Progenitor cell of endocrine pancreas (in vitro differentiated cells): Measurements from ENCODE around the gene PARVB. TPM values are rescaled to one million over a fixed set of nuclear protein-coding genes. Genes with fewer than 3 reads are reported as not detected.

Experiments used
- DNase-seq: peaks from one replicate; pipeline ENCODE4 v3.0.0; 2021; ENCODE audit warnings: low spot score; ENCODE audit not compliant: unreplicated experiment
- H3K27ac Mint-ChIP-seq: 2 replicates; pipeline ENCODE4 v1.8.0; 2021; ENCODE audit warnings: mild to moderate bottlenecking, moderate library complexity, mixed read lengths
- H3K27me3 Mint-ChIP-seq: 2 replicates; pipeline ENCODE4 v1.8.0; 2021; ENCODE audit warnings: mixed read lengths
- H3K36me3 Mint-ChIP-seq: 2 replicates; pipeline ENCODE4 v1.8.0; 2022; ENCODE audit warnings: mixed read lengths; ENCODE audit not compliant: insufficient read depth
- H3K4me1 Mint-ChIP-seq: 2 replicates; pipeline ENCODE4 v1.8.0; 2021; ENCODE audit warnings: low read depth, mixed read lengths
- H3K4me3 Mint-ChIP-seq: 2 replicates; pipeline ENCODE4 v1.8.0; 2021; ENCODE audit warnings: low read depth, mild to moderate bottlenecking, moderate library complexity, mixed read lengths
- H3K9me3 Mint-ChIP-seq: 2 replicates; pipeline ENCODE4 v1.8.0; 2021; ENCODE audit warnings: low read depth, mixed read lengths
- CTCF ChIP-seq: fragments of 200-600 bp; sonication (generic); IDR thresholded peaks from one replicate; pipeline ENCODE4 v1.5.0; 2021; ENCODE audit warnings: antibody characterized with exemption, mild to moderate bottlenecking; ENCODE audit not compliant: unreplicated experiment
- total RNA-seq: library from RNA; stranded (reverse); gene quantifications from 2 replicates; pipeline ENCODE4 v1.2.1, GENCODE V29; 2021

PARVB gene
- total RNA-seq, 1 donor from 2014 or later: 11.8 TPM

- Mint-ChIP-seq H3K36me3 (no peaks in the 10 kb centered on the region), H3K4me1 (no peaks in the 10 kb centered on the region), H3K27ac (peak within 1 kb of the TSS; percentile 7), H3K4me3 (no peak within 1 kb of the TSS), H3K9me3 (no peaks in the 10 kb centered on the region), H3K27me3 (peaks cover 28% of the 10 kb centered on the region)
- DNase-seq: no peak
- no peak for TF ChIP-seq CTCF
Measured at GRCh38 chr22:44180706-44181032, 156.6 kb downstream of the PARVB start, which contains the start of gene PARVG. Gene PARVG, plus strand, starts transcription at chr22:44180925. Its CDS starts 2,405 bp downstream, at chr22:44183330.

GRCh38 chr22:44181033-44181911, 157.2 kb downstream of the PARVB start:
- Mint-ChIP-seq H3K27ac (peak overlapping the region; percentile 7), H3K4me1 (no peaks in the 10 kb centered on the region), H3K4me3 (no peak overlapping the region), H3K27me3 (peaks cover 28% of the 10 kb centered on the region), H3K9me3 (no peaks in the 10 kb centered on the region), H3K36me3 (no peaks in the 10 kb centered on the region)
- no peak for TF ChIP-seq CTCF
- no peak for DNase-seq

DNA sequence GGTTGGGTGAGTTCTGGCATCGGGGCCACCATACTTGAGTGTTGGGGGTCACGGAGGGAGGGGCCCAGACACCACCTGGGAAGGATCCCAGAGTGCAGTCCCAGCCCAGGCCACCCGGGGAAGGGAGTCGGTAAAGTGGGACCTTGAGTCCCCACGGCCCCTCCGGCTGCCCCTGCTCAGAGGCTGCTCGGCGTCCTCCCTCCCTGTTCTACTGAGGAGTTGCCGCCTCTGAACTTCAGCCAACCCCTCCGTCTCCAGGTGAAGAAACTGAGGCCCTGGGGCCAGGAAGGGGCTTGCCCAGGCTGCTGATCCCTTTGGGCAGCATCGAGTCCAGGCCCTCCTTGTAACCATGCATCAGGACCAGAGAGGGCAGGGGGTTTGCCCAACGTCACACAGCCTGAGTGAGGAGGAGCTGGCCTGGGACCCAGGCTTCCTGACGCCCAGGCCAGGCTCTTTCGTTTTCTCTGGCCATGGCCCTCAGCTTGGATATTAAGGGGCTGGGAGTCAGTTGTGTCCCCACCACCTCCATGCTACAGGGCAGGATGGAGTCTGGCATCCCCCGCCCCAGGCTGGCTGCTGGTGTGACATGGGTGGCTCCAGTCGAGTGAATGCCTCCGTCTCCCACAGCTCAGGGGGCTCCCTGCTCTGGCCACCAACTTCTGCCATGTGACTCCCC, 157.9 kb downstream of the PARVB start:
- no peaks in the 10 kb centered on the region for H3K9me3 Mint-ChIP-seq
- no peak overlapping the region for H3K27ac Mint-ChIP-seq
- no peaks in the 10 kb centered on the region for H3K4me1 Mint-ChIP-seq
- no peak overlapping the region for H3K4me3 Mint-ChIP-seq
- peaks cover 28% of the 10 kb centered on the region for H3K27me3 Mint-ChIP-seq
- no peaks in the 10 kb centered on the region for H3K36me3 Mint-ChIP-seq
- no peak for DNase-seq
- no peak for TF ChIP-seq CTCF

DNA sequence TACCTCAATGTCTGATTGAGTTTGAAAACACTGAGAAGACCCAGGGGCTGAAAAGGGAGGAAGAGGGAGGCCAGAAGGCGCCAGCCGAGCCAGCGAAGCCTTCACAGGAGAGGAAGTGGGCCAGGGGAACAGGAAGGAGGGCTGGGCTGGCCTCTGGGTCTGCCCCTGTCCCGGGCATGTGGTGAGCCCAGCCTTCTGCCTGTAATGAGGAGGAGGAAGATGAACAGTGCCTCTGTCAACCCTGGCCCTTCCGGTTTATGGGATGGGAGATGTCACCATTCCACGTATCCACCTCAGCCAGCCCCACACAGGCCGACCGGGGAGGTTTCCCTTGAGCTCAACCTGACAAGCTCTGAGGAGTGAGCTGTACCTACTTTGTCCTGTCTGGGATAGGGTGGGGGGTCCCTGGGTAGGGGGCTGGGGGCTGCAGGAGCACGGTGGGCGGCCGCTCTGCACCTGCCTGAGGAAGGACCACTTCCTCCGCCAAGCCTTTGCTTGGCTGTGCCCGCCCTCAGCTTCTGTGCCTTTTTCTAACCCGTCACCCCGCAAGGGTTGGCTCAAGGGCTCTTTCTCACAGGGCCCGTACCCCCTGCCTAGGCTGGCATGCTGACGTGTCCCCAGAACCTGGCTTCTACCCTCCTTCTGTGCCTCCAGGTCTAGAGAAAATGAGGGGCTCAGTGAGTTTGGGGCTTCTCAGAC, 158.6 kb downstream of the PARVB start:
- Mint-ChIP-seq H3K9me3 (no peaks in the 10 kb centered on the region), H3K4me3 (no peak overlapping the region), H3K27ac (no peak overlapping the region), H3K4me1 (no peaks in the 10 kb centered on the region), H3K27me3 (peaks cover 28% of the 10 kb centered on the region), H3K36me3 (no peaks in the 10 kb centered on the region)
- DNase-seq: no peak
- no peak for TF ChIP-seq CTCF

DNA sequence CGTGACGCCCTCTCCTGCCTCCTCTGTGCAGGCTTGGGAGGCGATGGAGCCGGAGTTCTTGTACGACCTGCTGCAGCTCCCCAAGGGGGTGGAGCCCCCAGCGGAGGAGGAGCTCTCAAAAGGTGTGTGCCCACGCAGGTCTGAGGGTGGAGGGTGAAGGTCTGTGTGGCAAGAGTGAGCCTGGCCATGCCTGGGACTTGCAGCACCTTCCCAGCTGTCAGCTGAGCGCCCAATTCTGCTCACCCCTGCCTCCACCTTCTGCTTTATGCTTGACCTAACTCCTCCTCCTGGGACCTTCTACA, 159.1 kb downstream of the PARVB start:
- Mint-ChIP-seq H3K4me1 (no peaks in the 10 kb centered on the region), H3K36me3 (no peaks in the 10 kb centered on the region), H3K27me3 (peaks cover 28% of the 10 kb centered on the region), H3K9me3 (no peaks in the 10 kb centered on the region), H3K27ac (no peak overlapping the region), H3K4me3 (no peak overlapping the region)
- DNase-seq: no peak
- TF ChIP-seq CTCF: no peak
